Mucosa of descending colon (tissue), 3 donors: ENCODE measurements around the gene HMCN2. TPM values are rescaled to one million over a fixed set of nuclear protein-coding genes. Genes with fewer than 3 reads are reported as not detected.

Source experiments
- ATAC-seq: fragments of 200-7000 bp; cut with Tn5 transposase; one replicate; pipeline ENCODE4 v1.9.1; 2020; ENCODE audit warnings: mild to moderate bottlenecking, moderate library complexity
- DNase-seq, 3 donors: peaks; one replicate each; pipeline ENCODE4 v3.0.0-alpha.2; 2020
- H3K36me3 ChIP-seq: fragments of 200-600 bp; one replicate; pipeline ENCODE4 v1.8.0; 2021; ENCODE audit warnings: low read depth, mild to moderate bottlenecking
- H3K4me1 ChIP-seq: fragments of 200-600 bp; one replicate; pipeline ENCODE4 v1.8.0; 2021; ENCODE audit warnings: low read depth, mild to moderate bottlenecking
- H3K4me3 ChIP-seq: fragments of 200-600 bp; one replicate; pipeline ENCODE4 v1.8.0; 2021; ENCODE audit warnings: mild to moderate bottlenecking
- H3K9me3 ChIP-seq: fragments of 200-600 bp; one replicate; pipeline ENCODE4 v1.8.0; 2021; ENCODE audit warnings: mild to moderate bottlenecking
- CTCF ChIP-seq: fragments of 200-600 bp; IDR thresholded peaks from one replicate; pipeline ENCODE4 v1.8.0; 2022; ENCODE audit warnings: antibody characterized with exemption, mild to moderate bottlenecking
- intact Hi-C, 2 donors: fragments of 100-400 bp; cut with DNase I in 1 of 2; cut with micrococcal nuclease in 1 of 2; formaldehyde crosslinking; loops; one replicate each; pipeline versions ENCODE4 v1.11.0 to v1.11.1; 2022; cut with DNase I, micrococcal nuclease
- total RNA-seq, 3 donors: library from RNA; stranded (reverse); fragmentation: NEBNext Ultra II Directional in 2 of 3; extraction: Animal tissue kit (Norgen Biotek cat#: 25700) in 2 of 3; gene quantifications; one replicate each; pipeline versions ENCODE4 v1.2.1 to v1.2.4, GENCODE V29; 2021 to 2023
- donor health status: DM: no; HTN: no; CAD: no; lungs with moderate emphysema.
- donor health status: DM: no; HTN: no; CAD: no.
- donor health status: DM: no; HTN: yes; CAD: no.

The HMCN2 gene
- total RNA-seq, 3 donors from 2014 or later, result 28.1 to 40.5 (median 33.2) TPM

GRCh38 chr9:130292106-130292505 lies 26.5 kb downstream of the HMCN2 start:
- no peak for TF ChIP-seq CTCF
- Histone ChIP-seq H3K4me3 (no peak overlapping the region), H3K9me3 (no peaks in the 10 kb centered on the region), H3K36me3 (no peaks in the 10 kb centered on the region), H3K4me1 (peaks cover 3% of the 10 kb centered on the region)
- intact Hi-C loops, result no loop called here
- peak; percentile 40 for ATAC-seq
- no peak for DNase-seq

- DNase-seq (no peak), ATAC-seq (no peak)
- intact Hi-C loops, result no loop called here
- H3K4me1 ChIP-seq, result no peaks in the 10 kb centered on the region
- TF ChIP-seq CTCF, result no peak
- no peak overlapping the region for H3K4me3 ChIP-seq
- no peaks in the 10 kb centered on the region for H3K36me3 ChIP-seq
- no peaks in the 10 kb centered on the region for H3K9me3 ChIP-seq
Observed at GRCh38 chr9:130294664-130295063, 29.1 kb downstream of the HMCN2 start.

- Histone ChIP-seq H3K4me3 (no peak overlapping the region), H3K4me1 (no peaks in the 10 kb centered on the region), H3K9me3 (no peaks in the 10 kb centered on the region), H3K36me3 (no peaks in the 10 kb centered on the region)
- intact Hi-C loops, result no loop called here
- no peak for ATAC-seq
- no peak for DNase-seq
- no peak for TF ChIP-seq CTCF
Observed at GRCh38 chr9:130295431-130295830, 29.9 kb downstream of the HMCN2 start.

- intact Hi-C loops, result no loop called here
- no peak overlapping the region for H3K4me3 ChIP-seq
- no peaks in the 10 kb centered on the region for H3K9me3 ChIP-seq
- H3K4me1 ChIP-seq, result no peaks in the 10 kb centered on the region
- DNase-seq (no peak), ATAC-seq (no peak)
- no peak for TF ChIP-seq CTCF
- H3K36me3 ChIP-seq, result no peaks in the 10 kb centered on the region
Observed at GRCh38 chr9:130295945-130296782, 30.6 kb downstream of the HMCN2 start.

GRCh38 chr9:130296783-130297055 lies 31.2 kb downstream of the HMCN2 start:
- intact Hi-C loops, result no loop called here
- no peak for TF ChIP-seq CTCF
- Histone ChIP-seq H3K4me3 (no peak overlapping the region), H3K36me3 (no peaks in the 10 kb centered on the region), H3K9me3 (no peaks in the 10 kb centered on the region), H3K4me1 (no peaks in the 10 kb centered on the region)
- ATAC-seq (no peak), DNase-seq (no peak)

- Histone ChIP-seq H3K4me3 (no peak overlapping the region), H3K9me3 (no peaks in the 10 kb centered on the region), H3K4me1 (no peaks in the 10 kb centered on the region), H3K36me3 (no peaks in the 10 kb centered on the region)
- intact Hi-C loops, result no loop called here
- DNase-seq (no peak), ATAC-seq (no peak)
- TF ChIP-seq CTCF, result no peak
Observed at GRCh38 chr9:130297371-130297770, 31.8 kb downstream of the HMCN2 start.
